ENCODE measurements around the gene ENPP7.

ENPP7 gene

GRCh38 chr17:79779084-79779529 lies 48.4 kb downstream of the ENPP7 start:
- Histone ChIP-seq H3K79me2 (ENCODE audit: insufficient read depth, low read length) (peaks cover 9% of the 10 kb centered on the region; the same call in 1 of the 2 replicates), H3K36me3 (ENCODE audit: low read length) (no peaks in the 10 kb centered on the region), H3K27ac (ENCODE audit: low read depth, low read length) (peak overlapping the region; percentile 53; the same call in 1 of the 2 replicates), H2AFZ (ENCODE audit: low read depth, low read length, severe bottlenecking) (no peak overlapping the region), H3F3A (ENCODE audit: insufficient read depth) (peaks cover 6% of the 10 kb centered on the region), H3K9me2 (replicated peaks; ENCODE audit: insufficient read depth, low read length) (no peaks in the 10 kb centered on the region), H3K9ac (ENCODE audit: low read length) (peak overlapping the region; percentile 88), H3K4me2 (ENCODE audit: low read depth, low read length, poor library complexity, severe bottlenecking) (peak overlapping the region; percentile 59), H3K9me3 (ENCODE audit: insufficient read depth, low read length) (no peaks in the 10 kb centered on the region), H3K4me3 (ENCODE audit: insufficient read depth, low read length, poor library complexity, severe bottlenecking) (peak overlapping the region; percentile 75), H4K20me1 (ENCODE audit: low read depth, low read length) (no peaks in the 10 kb centered on the region), H3K27me3 (ENCODE audit: low read length) (no peaks in the 10 kb centered on the region)
- TF ChIP-seq CTCF (IDR thresholded peaks at IDR 0.05; ENCODE audit: insufficient read depth, low read length, poor library complexity, severe bottlenecking) (no peak), EZH2phosphoT487 (conservative IDR thresholded peaks at IDR 0.05; ENCODE audit: low read length) (no peak)

DNA sequence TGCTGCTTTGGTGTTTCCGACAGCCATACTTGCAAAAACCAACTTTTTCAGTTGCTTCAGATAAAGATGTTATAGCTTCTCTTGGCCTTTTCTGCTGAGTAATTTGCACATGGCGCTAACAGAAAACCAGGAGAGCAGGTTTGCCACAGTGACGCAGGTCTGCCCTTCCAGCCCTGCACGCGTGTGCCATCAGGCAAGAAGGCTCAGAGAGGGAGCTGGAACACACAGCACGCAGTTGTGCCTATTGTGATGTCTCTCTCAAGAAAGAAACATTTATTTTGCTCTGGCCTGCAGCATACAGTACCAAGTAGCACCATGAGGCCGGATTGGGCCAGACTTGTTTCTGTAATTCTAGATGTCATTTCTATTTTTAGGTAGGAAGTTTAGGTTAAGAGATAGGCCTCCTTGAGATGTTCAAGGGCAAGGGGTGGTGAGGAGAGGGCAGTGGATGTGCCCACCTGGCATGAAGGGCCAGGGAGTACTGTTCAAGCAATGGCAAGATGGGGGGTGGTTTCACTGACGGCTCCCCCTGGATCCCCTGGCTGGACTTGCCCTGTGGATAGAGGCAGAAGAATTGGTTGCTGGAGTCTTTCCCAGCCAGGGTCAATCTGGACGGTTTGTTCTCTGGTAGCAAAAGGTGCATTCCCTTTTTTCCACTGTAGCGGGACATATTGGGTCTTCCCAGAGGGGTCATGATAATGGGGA lies 49.1 kb downstream of the ENPP7 start:
- H4K20me1 ChIP-seq (ENCODE audit: low read depth, low read length), result no peaks in the 10 kb centered on the region
- no peak overlapping the region for H3K4me3 ChIP-seq (ENCODE audit: insufficient read depth, low read length, poor library complexity, severe bottlenecking)
- TF ChIP-seq CTCF (IDR thresholded peaks at IDR 0.05; ENCODE audit: insufficient read depth, low read length, poor library complexity, severe bottlenecking) (no peak), EZH2phosphoT487 (conservative IDR thresholded peaks at IDR 0.05; ENCODE audit: low read length) (no peak)
- H3K9me2 ChIP-seq (replicated peaks; ENCODE audit: insufficient read depth, low read length), result no peaks in the 10 kb centered on the region
- no peaks in the 10 kb centered on the region for H3K27me3 ChIP-seq (ENCODE audit: low read length)
- H2AFZ ChIP-seq (ENCODE audit: low read depth, low read length, severe bottlenecking), result no peak overlapping the region
- H3F3A ChIP-seq (ENCODE audit: insufficient read depth), result peaks cover 6% of the 10 kb centered on the region
- peak overlapping the region; percentile 59 for H3K4me2 ChIP-seq (ENCODE audit: low read depth, low read length, poor library complexity, severe bottlenecking)
- no peak overlapping the region for H3K27ac ChIP-seq (ENCODE audit: low read depth, low read length)
- 0 out of 2 replicates have a peak overlapping the region, but pooled peaks have one; percentile 88 for H3K9ac ChIP-seq (ENCODE audit: low read length)
- H3K9me3 ChIP-seq (ENCODE audit: insufficient read depth, low read length), result no peaks in the 10 kb centered on the region
- peaks cover 9% of the 10 kb centered on the region; the same call in 1 of the 2 replicates for H3K79me2 ChIP-seq (ENCODE audit: insufficient read depth, low read length)
- H3K36me3 ChIP-seq (ENCODE audit: low read length), result no peaks in the 10 kb centered on the region

DNA sequence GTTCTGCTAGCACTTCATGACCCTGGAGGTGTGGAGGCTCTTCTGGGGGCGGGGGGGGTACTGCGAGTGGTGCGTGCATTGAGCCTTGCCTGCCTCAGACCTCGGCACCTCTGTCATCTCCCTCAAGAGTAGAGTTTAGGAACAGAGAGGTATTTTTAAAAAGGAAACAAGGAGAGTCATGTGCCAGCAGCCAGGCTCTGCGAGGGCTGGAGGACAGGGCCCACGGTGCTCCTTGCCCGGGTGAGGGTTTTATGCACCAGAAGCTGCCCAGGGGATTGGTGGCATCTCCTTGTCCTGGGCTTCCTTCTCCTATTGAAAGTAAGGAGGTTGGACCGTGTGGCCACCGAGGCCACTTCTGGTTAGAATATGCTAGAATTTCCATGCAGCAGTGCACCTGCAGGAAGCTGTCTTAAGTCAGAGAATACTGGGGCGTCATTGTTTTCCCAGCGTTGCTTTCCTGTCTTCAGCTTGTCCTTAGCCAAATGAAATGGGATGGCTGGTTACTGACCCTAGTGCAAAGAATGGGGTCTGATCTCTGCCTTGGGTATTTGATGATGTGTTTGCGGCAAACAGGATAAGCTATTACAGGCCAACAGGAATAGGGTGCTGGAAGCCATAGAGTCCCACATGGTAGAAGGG lies 50.4 kb downstream of the ENPP7 start:
- Histone ChIP-seq H3K27me3 (ENCODE audit: low read length) (no peaks in the 10 kb centered on the region), H2AFZ (ENCODE audit: low read depth, low read length, severe bottlenecking) (no peak overlapping the region), H3K9me3 (ENCODE audit: insufficient read depth, low read length) (no peaks in the 10 kb centered on the region), H4K20me1 (ENCODE audit: low read depth, low read length) (no peaks in the 10 kb centered on the region), H3K79me2 (ENCODE audit: insufficient read depth, low read length) (peaks cover 9% of the 10 kb centered on the region; the same call in 1 of the 2 replicates), H3K9ac (ENCODE audit: low read length) (no peak overlapping the region), H3F3A (ENCODE audit: insufficient read depth) (peaks cover 6% of the 10 kb centered on the region), H3K27ac (ENCODE audit: low read depth, low read length) (no peak overlapping the region), H3K4me2 (ENCODE audit: low read depth, low read length, poor library complexity, severe bottlenecking) (no peak overlapping the region), H3K4me3 (ENCODE audit: insufficient read depth, low read length, poor library complexity, severe bottlenecking) (no peak overlapping the region), H3K36me3 (ENCODE audit: low read length) (no peaks in the 10 kb centered on the region), H3K9me2 (replicated peaks; ENCODE audit: insufficient read depth, low read length) (no peaks in the 10 kb centered on the region)
- TF ChIP-seq EZH2phosphoT487 (conservative IDR thresholded peaks at IDR 0.05; ENCODE audit: low read length), result no peak
- no peak for TF ChIP-seq CTCF (IDR thresholded peaks at IDR 0.05; ENCODE audit: insufficient read depth, low read length, poor library complexity, severe bottlenecking)
